Breast epithelium (tissue), 3 donors: ENCODE data around the gene KCTD15.

ENCODE experiments used
- CTCF ChIP-seq, 3 donors: fragments of 450-650 bp; IDR thresholded peaks; one replicate each; pipeline ENCODE4 v1.5.1; 2016 to 2017; ENCODE audit warnings: antibody characterized with exemption in 3 of 3, mild to moderate bottlenecking in 3 of 3, moderate library complexity in 3 of 3
- POLR2A ChIP-seq: fragments of 450-650 bp; IDR thresholded peaks from one replicate; pipeline ENCODE4 v1.6.1; 2016; ENCODE audit warnings: antibody characterized with exemption, mild to moderate bottlenecking, moderate library complexity
- POLR2AphosphoS5 ChIP-seq, 3 donors: sonication (generic); formaldehyde crosslinking; IDR thresholded peaks; one replicate each; pipeline ENCODE4 v1.6.1; 2017; ENCODE audit warnings: antibody characterized with exemption in 3 of 3

- TF ChIP-seq CTCF (IDR thresholded peaks at IDR 0.05) (no peak), POLR2A (no peak), POLR2AphosphoS5 (IDR thresholded peaks at IDR 0.05) (no peak)
These were observed 1.4 kb downstream of the KCTD15 start for GRCh38 chr19:33797802-33798671.
